SU-DHL-6 (cell line): ENCODE results near the gene VAC14.

Experiments used
- H2AFZ ChIP-seq: fragments of 200-600 bp; sonication (generic); 2 replicates; pipeline ENCODE4 v1.6.1; 2014; ENCODE audit warnings: low read depth, mild to moderate bottlenecking, moderate library complexity, mixed read lengths, antibody characterized with exemption, low read length; ENCODE audit not compliant: severe bottlenecking
- H3F3A ChIP-seq: fragments of 200-600 bp; shearing (Covaris generic); 2 replicates; pipeline ENCODE4 v1.6.0; 2016; ENCODE audit warnings: antibody characterized with exemption, mild to moderate bottlenecking; ENCODE audit not compliant: insufficient read depth
- H3K27ac ChIP-seq: fragments of 200-600 bp; sonication (generic); 2 replicates; pipeline ENCODE4 v1.5.1; 2016; ENCODE audit warnings: low read depth, mild to moderate bottlenecking, low read length, moderate library complexity, mixed read lengths
- H3K27me3 ChIP-seq: fragments of 200-600 bp; sonication (generic), shearing (Covaris generic); 2 replicates; pipeline ENCODE4 v1.6.0; 2014; ENCODE audit warnings: mild to moderate bottlenecking, low read length
- H3K36me3 ChIP-seq: fragments of 200-600 bp; sonication (generic); 2 replicates; pipeline ENCODE4 v1.6.1; 2014; ENCODE audit warnings: mild to moderate bottlenecking, low read length, mixed read lengths
- H3K4me2 ChIP-seq: fragments of 300-600, 200-600 bp; shearing (Covaris generic), sonication (generic); 2 replicates; pipeline ENCODE4 v1.6.0; 2014; ENCODE audit warnings: low read length, low read depth, mild to moderate bottlenecking; ENCODE audit not compliant: poor library complexity, severe bottlenecking
- H3K4me3 ChIP-seq: fragments of 200-600 bp; sonication (generic); 2 replicates; pipeline ENCODE4 v1.5.1; 2014; ENCODE audit warnings: antibody characterized with exemption, low read length, mild to moderate bottlenecking, mixed read lengths; ENCODE audit not compliant: insufficient read depth, poor library complexity, severe bottlenecking
- H3K79me2 ChIP-seq: fragments of 200-600 bp; sonication (generic); 2 replicates; pipeline ENCODE4 v1.6.1; 2014; ENCODE audit warnings: mild to moderate bottlenecking, low read length, moderate library complexity; ENCODE audit not compliant: insufficient read depth
- H3K9ac ChIP-seq: fragments of 200-600 bp; sonication (generic); 2 replicates; pipeline ENCODE4 v1.7.0; 2014; ENCODE audit warnings: mild to moderate bottlenecking, low read length
- H3K9me2 ChIP-seq: fragments of 200-600 bp; sonication (generic); replicated peaks from 2 replicates; pipeline ENCODE4 v1.6.1; 2014; ENCODE audit warnings: low read length; ENCODE audit not compliant: insufficient read depth
- H3K9me3 ChIP-seq: fragments of 200-600 bp; sonication (generic); 2 replicates; pipeline ENCODE4 v1.6.1; 2014; ENCODE audit warnings: low read length, mixed read lengths; ENCODE audit not compliant: insufficient read depth
- H4K20me1 ChIP-seq: fragments of 200-600 bp; sonication (generic); 2 replicates; pipeline ENCODE4 v1.6.1; 2014; ENCODE audit warnings: low read depth, mild to moderate bottlenecking, antibody characterized with exemption, low read length, moderate library complexity, mixed read lengths
- EZH2phosphoT487 ChIP-seq: fragments of 200-600 bp; sonication (generic), shearing (Covaris generic); conservative IDR thresholded peaks from 2 replicates; pipeline ENCODE4 v1.6.1; 2018; ENCODE audit warnings: mild to moderate bottlenecking, antibody characterized with exemption, low read length, moderate library complexity, mixed read lengths
- TF ChIP-seq, protein P1 (sequence below): fragments of 200-600 bp; sonication (generic); IDR thresholded peaks from one replicate; pipeline ENCODE4 v1.5.1; 2017; ENCODE audit warnings: antibody characterized with exemption, mild to moderate bottlenecking, low read length, moderate library complexity; ENCODE audit not compliant: insufficient read depth, poor library complexity, severe bottlenecking

VAC14 gene

DNA sequence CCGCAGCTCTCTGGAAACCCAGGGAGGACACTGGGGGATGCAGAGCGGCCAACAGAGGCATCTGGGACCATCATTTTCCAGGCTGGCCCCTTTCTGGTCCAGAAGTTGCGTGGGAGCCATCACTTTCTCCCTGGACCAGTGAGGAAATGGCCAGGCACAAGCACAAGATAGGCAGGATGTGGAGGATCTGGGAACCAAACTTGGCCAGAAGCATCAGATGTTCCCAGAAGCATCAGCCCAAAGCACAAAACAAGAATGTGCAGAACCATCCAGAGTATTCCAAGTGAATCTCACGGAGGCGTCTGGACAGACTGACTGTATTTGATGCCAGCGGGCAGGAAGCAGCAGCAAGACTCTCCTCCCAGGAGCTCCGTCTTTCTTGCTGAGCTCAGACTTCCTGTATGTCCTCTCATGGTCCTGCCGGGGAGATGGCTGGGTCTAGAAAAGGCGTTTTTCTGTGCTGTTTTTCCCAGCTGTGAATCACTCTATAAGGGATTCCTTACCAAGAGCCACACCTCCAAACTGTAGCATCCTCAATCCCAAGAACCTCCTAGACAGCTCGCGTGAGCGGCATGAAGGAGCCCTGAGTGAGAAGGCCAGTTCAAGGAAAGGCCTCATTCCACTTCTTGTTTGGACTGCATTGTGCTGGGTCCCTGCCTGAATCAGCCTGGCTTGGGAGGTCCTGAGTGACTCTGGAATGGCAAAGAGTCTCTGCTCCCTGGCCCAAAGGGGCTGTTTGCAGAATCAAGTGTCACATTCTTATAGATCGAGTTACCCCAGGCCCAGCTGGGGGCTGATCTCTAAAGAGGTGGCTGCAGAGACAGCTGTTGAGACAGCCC is 65.6 kb downstream of the VAC14 start:
- H3K9me3 ChIP-seq, result no peaks in the 10 kb centered on the region
- no peaks in the 10 kb centered on the region for H3K36me3 ChIP-seq
- no peak overlapping the region for H2AFZ ChIP-seq
- H3K4me2 ChIP-seq, result no peak overlapping the region
- H3K27me3 ChIP-seq, result no peaks in the 10 kb centered on the region
- no peak overlapping the region for H3K27ac ChIP-seq
- peaks cover 4% of the 10 kb centered on the region; the same call in 1 of the 2 replicates for H3F3A ChIP-seq
- TF ChIP-seq, protein P1, sequence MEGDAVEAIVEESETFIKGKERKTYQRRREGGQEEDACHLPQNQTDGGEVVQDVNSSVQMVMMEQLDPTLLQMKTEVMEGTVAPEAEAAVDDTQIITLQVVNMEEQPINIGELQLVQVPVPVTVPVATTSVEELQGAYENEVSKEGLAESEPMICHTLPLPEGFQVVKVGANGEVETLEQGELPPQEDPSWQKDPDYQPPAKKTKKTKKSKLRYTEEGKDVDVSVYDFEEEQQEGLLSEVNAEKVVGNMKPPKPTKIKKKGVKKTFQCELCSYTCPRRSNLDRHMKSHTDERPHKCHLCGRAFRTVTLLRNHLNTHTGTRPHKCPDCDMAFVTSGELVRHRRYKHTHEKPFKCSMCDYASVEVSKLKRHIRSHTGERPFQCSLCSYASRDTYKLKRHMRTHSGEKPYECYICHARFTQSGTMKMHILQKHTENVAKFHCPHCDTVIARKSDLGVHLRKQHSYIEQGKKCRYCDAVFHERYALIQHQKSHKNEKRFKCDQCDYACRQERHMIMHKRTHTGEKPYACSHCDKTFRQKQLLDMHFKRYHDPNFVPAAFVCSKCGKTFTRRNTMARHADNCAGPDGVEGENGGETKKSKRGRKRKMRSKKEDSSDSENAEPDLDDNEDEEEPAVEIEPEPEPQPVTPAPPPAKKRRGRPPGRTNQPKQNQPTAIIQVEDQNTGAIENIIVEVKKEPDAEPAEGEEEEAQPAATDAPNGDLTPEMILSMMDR, result no peak
- no peak for TF ChIP-seq EZH2phosphoT487
- H3K9me2 ChIP-seq, result no peaks in the 10 kb centered on the region
- no peak overlapping the region for H3K4me3 ChIP-seq
- no peak overlapping the region for H3K9ac ChIP-seq
- H4K20me1 ChIP-seq, result no peaks in the 10 kb centered on the region
- H3K79me2 ChIP-seq, result no peaks in the 10 kb centered on the region

DNA sequence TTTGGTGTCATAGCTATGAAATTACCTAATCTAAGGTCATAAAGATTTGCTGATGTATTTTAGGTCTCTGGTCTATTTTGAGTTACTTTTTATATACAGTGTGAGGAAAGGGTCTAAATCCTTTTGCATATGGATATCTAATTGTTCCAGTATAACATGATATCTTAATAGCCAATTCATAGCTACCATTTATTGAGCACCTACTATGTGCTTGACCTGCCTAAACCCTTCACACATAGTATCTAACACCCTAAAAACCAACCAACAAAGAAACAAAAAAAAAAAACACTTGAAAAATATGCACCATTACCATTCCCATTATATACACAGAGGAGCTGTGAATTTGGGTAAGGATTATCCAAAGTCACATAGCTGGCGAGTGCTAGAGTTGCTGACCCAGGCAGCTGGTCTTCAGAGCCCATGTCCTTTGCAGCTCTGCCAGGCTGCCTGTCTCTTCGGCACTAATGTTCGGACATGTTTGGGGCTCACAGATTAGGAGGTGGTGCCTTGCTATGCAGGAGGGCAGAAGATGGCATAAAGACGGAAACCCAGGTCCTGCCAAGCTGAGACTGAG is 66.3 kb downstream of the VAC14 start:
- Histone ChIP-seq H3K9ac (no peak overlapping the region), H2AFZ (no peak overlapping the region), H3K36me3 (no peaks in the 10 kb centered on the region), H3K9me3 (no peaks in the 10 kb centered on the region), H4K20me1 (no peaks in the 10 kb centered on the region), H3K9me2 (no peaks in the 10 kb centered on the region), H3K4me2 (no peak overlapping the region), H3K27ac (no peak overlapping the region), H3K4me3 (no peak overlapping the region), H3F3A (peaks cover 4% of the 10 kb centered on the region; the same call in 1 of the 2 replicates), H3K79me2 (no peaks in the 10 kb centered on the region), H3K27me3 (no peaks in the 10 kb centered on the region)
- no peak for TF ChIP-seq EZH2phosphoT487
- TF ChIP-seq, protein P1, result no peak

DNA sequence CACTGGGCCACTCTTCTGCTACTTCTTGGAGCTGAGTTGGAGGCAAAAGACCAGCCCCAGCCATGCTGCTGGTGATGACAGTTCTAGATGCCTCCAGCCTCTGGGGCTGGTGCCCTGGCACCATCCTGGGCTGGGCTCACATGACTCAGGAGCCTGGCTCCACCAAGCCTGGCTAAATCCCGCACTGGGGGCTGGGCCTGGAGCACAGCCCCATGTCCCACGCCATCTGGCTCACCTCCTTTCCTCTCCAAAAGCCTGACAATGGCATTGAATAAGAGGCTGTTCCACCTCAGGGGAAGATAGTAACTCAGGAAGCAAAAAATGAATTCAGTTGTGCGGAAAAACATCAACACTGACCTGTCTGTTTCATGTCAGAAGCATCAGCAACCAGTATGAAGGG is 70.0 kb downstream of the VAC14 start:
- H3K27ac ChIP-seq, result no peak overlapping the region
- no peaks in the 10 kb centered on the region for H4K20me1 ChIP-seq
- TF ChIP-seq, protein P1, result no peak
- TF ChIP-seq EZH2phosphoT487, result no peak
- H3K9me3 ChIP-seq, result no peaks in the 10 kb centered on the region
- H3K9me2 ChIP-seq, result no peaks in the 10 kb centered on the region
- no peaks in the 10 kb centered on the region for H3K36me3 ChIP-seq
- no peaks in the 10 kb centered on the region for H3K79me2 ChIP-seq
- no peak overlapping the region for H3K4me3 ChIP-seq
- no peak overlapping the region for H3K4me2 ChIP-seq
- no peaks in the 10 kb centered on the region for H3F3A ChIP-seq
- no peak overlapping the region for H2AFZ ChIP-seq
- no peaks in the 10 kb centered on the region for H3K27me3 ChIP-seq
- no peak overlapping the region for H3K9ac ChIP-seq
